ENCODE data around the gene DCDC2C.

DNA sequence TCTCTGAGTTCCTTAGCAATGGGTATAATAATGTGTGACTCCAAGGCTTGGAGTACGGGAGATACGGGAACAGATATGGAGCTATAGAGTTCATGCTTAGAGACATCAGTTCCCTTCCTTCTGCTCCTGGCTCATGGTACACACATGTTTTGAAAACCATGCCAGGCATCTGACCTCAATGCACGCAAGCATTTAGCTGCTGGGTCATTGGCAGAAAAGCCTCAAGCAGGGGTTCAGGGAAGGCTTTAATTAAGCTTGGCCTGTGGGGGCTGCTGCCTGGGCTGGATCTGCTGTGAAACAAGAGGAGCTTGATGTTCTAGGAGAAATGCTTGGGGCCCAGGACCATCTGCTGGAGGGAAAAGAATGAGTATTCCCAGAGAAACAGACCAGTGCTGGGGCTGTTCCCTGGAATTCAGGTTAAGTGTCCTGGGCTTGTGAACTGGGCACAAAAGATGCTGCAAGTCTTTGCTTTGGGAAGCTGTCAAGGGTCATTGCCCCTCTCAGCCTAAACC, 42.2 kb upstream of the DCDC2C start:
- TF ChIP-seq, protein P1, sequence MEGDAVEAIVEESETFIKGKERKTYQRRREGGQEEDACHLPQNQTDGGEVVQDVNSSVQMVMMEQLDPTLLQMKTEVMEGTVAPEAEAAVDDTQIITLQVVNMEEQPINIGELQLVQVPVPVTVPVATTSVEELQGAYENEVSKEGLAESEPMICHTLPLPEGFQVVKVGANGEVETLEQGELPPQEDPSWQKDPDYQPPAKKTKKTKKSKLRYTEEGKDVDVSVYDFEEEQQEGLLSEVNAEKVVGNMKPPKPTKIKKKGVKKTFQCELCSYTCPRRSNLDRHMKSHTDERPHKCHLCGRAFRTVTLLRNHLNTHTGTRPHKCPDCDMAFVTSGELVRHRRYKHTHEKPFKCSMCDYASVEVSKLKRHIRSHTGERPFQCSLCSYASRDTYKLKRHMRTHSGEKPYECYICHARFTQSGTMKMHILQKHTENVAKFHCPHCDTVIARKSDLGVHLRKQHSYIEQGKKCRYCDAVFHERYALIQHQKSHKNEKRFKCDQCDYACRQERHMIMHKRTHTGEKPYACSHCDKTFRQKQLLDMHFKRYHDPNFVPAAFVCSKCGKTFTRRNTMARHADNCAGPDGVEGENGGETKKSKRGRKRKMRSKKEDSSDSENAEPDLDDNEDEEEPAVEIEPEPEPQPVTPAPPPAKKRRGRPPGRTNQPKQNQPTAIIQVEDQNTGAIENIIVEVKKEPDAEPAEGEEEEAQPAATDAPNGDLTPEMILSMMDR (IDR thresholded peaks at IDR 0.05 in 2 of 3, conservative IDR thresholded peaks at IDR 0.05 in 1 of 3; ENCODE audit: insufficient read depth in 2 of 3, low read depth in 1 of 3, low read length in 3 of 3): no peak
- TF ChIP-seq BHLHE40 (IDR thresholded peaks at IDR 0.05; ENCODE audit: low read length): no peak
- TF ChIP-seq, protein P2, sequence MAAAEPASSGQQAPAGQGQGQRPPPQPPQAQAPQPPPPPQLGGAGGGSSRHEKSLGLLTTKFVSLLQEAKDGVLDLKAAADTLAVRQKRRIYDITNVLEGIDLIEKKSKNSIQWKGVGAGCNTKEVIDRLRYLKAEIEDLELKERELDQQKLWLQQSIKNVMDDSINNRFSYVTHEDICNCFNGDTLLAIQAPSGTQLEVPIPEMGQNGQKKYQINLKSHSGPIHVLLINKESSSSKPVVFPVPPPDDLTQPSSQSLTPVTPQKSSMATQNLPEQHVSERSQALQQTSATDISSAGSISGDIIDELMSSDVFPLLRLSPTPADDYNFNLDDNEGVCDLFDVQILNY (CRISPR knock-in tag; IDR thresholded peaks at IDR 0.05): no peak
- TF ChIP-seq TBP (optimal IDR thresholded peaks at IDR 0.05; ENCODE audit: low read depth, low read length): no peak
